Colon (tissue), 2 donors: Measurements from ENCODE around the gene DCST1.

Source experiments
- FAIRE-seq: peaks from 2 replicates; lab custom pipeline; 2012; peaks lifted over from hg19 to GRCh38; lab: Jason Lieb, UNC
- donor health status: control.
- donor health status: control.

The DCST1 gene

DNA sequence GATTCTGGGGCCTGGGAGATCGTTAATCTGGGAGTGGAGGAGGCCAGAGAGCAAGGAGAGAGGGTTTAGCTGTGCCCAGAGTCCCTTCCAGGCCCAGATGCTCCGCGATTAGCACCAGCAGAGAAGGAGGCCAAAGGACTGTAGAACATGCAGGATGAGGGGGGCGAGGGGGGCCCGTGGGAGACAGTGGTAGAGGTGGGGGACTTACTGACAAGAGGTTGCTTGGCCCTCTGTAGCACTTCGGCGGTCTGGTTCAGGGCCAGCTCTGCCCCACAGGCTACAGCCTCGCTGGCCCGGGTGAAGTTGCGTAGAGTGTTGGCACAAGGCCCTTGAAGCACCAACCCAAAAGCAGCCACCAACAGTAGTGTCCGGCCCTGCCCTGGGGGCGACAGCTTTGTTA lies 738 bp upstream of the DCST1 start:
- FAIRE-seq = no peak

DNA sequence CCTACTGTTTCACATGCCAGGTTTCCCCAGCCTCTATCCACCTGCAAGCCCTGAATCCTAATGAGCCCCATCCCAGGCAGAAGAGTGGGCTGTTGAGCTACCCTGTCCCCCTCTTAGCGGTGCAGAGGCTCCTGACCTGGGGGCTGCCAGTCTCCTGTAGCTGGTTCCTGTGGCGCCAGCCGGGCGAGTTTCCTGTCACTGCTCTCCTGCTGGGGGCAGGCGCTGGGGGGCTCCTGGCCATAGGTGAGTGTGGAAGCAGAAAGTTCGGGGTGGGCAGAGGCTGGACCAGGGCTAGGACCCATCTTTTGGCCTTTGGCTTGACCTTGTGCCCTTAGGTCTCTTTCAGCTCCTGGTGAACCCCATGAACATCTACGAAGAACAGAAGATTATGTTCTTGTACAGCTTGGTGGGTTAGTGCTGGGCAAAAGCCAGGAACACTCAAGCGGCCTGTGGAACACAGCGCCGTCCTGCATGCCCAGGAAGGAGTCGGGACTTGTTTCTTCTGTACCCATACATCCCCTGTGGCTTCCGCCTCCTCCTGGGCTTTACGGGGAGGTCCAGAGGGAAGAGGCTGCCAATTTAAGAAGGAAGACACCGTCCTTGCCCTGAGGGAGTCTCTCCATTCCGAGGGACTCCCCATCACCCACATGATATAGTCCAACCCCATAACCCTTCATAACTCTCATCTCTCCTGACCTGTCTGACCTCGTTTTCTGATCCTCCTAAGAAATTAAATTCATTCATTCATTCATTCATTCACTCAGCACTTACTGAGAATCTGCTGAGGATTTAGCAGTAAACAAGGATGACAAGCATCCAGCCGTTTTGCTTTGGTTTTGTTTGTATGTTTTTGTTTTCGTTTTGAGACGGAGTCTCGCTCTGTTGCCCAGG lies 939 bp downstream of the DCST1 start:
- FAIRE-seq = no peak

DNA sequence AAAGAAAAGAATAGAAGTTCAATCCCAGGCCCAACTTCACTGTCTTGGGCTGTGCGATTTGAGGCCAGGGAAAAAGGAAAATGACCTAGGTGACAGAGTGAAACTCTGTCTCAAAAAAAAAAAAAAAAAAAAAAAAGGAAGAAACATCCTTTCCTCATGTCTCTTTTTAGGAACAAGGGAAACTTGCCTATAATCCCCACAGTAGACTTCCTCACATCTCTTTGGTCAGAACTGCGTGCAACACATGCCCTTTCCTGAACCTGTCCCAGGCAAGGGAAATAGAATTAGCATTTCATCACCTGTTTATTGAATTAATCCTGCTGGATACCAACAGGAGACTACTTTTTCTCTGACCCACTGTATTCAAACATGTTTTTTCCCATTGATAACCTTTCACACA lies 2.3 kb downstream of the DCST1 start:
- FAIRE-seq = no peak

- FAIRE-seq = no peak
These were observed 3.4 kb downstream of the DCST1 start for GRCh38 chr1:155037043-155037442.

GRCh38 chr1:155037851-155038441 lies 4.3 kb downstream of the DCST1 start:
- no peak for FAIRE-seq

- FAIRE-seq = no peak
These were observed 5.1 kb downstream of the DCST1 start for GRCh38 chr1:155038602-155039307.

GRCh38 chr1:155039308-155039669 lies 5.7 kb downstream of the DCST1 start:
- FAIRE-seq = no peak

GRCh38 chr1:155040358-155041093 lies 6.9 kb downstream of the DCST1 start:
- FAIRE-seq = no peak

DNA sequence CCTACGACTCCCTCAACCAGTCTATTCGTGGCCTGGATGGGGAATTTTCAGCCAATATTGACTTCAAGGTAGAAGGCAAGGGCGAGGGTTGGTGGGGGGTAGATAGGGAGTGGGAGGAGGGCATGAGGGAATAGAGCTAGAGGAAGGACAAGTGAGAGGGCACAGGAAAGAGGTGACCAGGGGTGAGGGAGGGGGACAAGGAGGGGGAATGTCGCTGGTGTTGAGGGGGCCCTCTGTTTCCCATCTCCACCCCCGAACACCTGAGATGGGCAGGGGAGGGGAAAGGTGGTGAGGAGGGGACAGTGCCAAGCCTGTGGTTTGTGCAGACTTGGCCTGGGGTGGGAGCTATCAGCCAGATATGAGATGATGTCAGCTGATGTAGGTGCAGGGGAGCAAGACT lies 9.2 kb downstream of the DCST1 start:
- no peak for FAIRE-seq

DNA sequence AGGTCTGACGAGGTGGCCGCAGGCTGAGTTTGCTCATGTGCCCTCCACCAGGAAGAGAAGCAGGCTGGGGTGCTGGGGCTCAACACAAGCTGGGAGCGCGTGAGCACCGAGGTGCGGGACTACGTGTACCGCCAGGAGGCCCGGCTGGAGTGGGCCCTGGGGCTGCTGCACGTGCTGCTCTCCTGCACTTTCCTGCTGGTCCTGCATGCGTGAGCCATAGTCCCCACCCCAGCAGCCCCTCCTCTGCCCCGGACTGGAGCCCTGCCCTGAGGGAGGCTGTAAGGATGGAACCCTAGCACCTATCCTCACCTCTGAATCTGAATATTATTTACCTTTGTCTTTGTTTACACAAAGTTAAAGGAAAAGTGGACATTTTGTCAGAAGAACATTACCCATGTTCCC lies 9.7 kb downstream of the DCST1 start:
- FAIRE-seq = no peak

DNA sequence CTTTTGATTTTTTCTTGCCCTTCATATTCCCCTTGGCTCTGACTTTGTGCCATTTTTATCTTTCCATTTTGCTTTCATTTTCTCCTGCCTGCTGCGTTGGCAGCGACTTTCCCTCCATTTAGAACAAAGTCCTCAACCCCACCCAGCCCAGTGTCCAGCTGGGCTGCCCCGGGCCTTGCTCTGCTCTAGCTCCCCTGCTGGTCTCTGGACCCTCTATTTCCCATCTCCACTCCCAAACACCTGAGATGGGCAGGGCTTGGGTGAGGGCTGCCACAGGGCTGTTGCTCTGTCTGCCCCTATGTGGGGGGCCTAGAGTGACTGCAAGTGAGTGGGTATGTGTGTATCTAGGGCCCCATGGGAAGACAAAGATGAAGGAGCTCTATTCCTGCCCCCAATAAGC lies 10.2 kb downstream of the DCST1 start:
- FAIRE-seq = no peak

GRCh38 chr1:155044365-155044764 lies 10.7 kb downstream of the DCST1 start:
- FAIRE-seq = no peak

GRCh38 chr1:155044812-155045657 lies 11.4 kb downstream of the DCST1 start:
- FAIRE-seq = no peak

DNA sequence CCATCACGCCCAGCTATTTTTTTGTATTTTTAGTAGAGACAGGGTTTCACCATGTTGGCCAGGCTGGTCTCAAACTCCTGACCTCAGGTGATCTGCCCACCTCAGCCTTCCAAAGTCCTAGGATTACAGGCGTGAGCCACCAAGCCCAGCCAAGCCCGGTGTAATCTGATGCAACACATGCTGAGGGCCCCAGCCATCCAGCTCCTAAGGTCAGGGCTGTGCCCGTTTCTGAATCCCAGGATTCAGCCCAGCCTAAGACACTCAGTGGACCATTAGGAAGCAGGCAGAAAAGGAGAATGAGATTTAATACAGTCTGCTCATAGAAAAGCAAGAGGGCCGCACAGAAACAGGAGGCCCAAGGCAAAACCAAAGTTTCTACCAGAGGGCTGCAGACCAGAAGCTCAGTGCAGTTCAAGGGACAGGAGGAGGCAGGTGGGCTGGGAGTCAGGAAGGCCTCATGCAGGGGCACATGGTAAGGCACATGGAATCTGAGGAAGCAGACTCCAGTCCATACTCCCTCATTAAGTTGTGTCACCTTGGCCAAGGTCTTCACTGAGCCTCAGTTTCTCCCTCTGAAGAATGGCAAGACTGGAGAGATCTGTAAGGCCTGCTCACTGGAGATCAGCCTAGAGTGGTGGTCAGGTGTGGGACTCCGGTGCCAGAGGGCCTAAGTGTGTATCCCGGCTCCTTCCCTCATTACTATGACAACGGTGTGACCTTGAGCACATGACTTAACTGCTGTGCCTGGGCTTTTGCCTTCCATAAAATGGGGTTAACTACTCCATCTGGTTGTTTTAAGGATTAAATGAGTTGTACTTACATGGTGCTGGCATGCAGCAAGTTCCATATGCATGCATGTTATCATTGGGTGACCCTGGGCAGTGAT lies 15.1 kb downstream of the DCST1 start:
- FAIRE-seq = no peak

GRCh38 chr1:155049651-155050559 lies 16.3 kb downstream of the DCST1 start:
- no peak for FAIRE-seq

- FAIRE-seq = no peak
These were observed 17.1 kb downstream of the DCST1 start, which contains the start of gene ADAM15 for GRCh38 chr1:155050560-155051341. TSS of gene ADAM15 (plus strand) at chr1:155051316. CDS start at chr1:155051387, 71 bp downstream.

DNA sequence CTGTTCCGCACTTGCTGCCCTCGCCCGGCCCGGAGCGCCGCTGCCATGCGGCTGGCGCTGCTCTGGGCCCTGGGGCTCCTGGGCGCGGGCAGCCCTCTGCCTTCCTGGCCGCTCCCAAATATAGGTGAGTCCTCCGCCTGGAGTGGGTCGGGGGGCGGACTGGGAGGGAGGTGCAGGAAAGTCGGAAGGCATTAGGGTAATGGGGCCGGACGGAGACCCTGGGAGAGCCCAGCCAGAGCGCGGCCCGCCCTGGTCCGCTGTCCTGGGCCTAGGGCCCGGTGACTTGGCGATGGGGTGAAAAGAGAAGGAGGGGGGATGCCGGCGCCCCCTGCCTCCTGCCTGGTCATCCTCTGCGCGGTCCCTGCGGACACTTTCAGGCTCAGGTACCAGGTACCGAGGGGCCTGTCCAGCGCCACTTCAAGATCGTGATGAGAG lies 17.7 kb downstream of the DCST1 start:
- no peak for FAIRE-seq

DNA sequence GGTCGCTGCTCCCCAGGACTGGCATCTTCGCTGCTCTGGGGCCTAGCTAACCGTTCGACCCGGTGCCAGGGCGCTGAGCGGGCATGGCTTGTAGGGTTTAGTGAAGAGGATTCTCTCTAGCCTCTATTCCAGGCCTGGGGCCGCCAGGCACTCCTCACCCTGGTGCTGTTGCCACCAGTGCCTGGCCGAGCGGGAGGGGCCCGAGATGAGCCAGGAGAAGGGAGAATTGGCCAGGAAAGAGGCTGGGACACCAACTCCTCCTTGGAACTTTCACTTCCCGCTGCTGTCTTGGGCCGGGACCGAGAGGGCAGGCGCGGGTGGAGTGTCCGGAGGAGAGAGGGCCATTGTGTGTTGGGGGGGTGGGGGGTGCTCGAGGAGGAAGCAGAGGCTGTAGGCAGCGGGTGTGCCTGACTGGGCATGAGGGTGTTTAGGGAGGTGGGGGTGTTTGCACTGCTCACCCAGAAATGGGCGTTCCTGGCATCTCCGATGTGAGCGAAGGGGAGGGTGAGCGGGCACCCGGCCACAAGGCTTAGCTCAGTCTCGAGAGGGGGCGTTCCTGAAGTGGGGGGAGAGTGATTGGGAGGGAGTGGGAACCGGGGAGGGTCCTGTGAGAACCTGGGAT lies 18.3 kb downstream of the DCST1 start:
- no peak for FAIRE-seq
